Activated naive CD4-positive, alpha-beta T cell treated with Interleukin-2 at 50 U/mL for 16 hours (primary cell): ENCODE results near the gene RGL3.
A peak's percentile ranks its signal among the peaks of the same experiment; 100 is the strongest.
"Not testable (repeated sequence)": the region's sequence is repeated elsewhere in the genome, so short reads cannot be mapped to it uniquely, and the experiment has no call there.

Source experiments
- DNase-seq: peaks from one replicate; pipeline ENCODE4 v3.0.0-alpha.2; 2020

Gene RGL3

GRCh38 chr19:11448410-11448809 lies 29.3 kb upstream of the RGL3 start:
- no peak for DNase-seq

GRCh38 chr19:11447347-11448262 lies 28.5 kb upstream of the RGL3 start:
- DNase-seq = no peak

DNA sequence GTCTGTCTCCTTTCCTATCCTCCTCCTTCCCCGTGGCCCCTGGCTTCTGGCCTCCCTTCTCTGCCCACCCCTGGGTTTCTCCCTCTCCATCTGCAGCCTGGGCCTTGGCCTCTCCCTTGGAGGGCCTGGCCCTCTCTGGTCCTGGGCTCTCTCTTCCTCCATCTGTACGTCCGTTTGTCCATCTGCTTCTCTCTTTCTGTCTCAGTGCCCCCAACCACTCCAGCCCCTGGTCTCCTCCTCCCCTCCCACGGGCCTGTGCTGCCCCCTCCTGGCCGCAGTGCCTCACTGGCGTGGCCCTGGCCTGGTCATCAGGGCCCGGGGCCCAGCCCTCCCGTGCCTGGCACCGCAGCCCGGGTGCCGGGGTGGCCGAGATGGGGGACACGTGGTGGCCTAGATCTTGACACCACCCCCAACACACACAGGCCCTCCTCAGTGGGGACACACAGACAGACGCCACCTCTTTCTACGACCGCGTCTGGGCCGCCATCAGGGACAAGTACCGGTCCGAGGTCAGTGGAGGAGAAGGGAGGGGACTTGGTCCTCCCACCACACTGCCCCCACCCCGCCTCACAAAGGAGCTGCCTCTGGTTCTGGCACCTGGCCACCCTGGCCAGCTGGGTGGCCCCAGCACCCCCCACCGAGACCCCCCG lies 27.7 kb upstream of the RGL3 start:
- peak; percentile 41 for DNase-seq

DNA sequence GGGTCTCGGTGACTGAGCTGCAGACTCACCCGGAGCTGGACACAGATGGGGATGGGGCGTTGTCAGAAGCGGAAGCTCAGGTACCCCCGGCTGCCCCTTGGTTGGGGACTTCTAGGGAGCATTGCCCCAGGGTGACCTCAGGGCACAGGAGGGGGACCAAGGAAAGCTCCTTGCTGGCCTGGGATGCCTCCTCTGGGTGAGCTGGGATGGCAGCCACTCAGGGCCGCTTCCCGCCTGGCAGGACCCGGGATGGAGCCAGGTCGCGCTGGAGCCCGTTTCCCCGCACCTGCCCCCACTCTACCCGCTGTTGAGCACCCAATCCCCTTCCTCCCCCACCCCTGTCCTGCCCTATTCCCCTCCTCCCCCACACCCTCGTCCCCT lies 27.1 kb upstream of the RGL3 start:
- DNase-seq = no peak

GRCh38 chr19:11445141-11445540 lies 26.0 kb upstream of the RGL3 start:
- no peak for DNase-seq

DNA sequence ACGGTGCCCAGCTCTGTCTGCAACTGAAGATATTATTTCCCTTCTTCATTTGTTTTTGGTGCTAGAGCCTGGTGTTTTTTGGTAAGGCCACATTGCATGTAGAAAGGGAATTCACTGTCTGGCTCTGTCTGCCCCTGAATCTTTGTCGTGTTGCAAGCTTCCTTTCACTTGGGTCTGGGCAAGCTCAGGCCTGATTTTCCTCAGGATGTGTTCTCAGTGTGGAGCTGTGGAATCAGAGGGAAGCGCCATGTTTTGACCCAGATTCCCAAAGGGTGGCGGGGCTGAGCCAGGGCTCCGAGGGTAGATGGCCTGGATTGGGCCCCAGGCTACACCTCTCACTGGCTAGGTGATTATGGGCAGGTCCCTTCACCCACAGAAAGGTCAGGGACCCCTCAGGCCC lies 24.9 kb upstream of the RGL3 start:
- DNase-seq = no peak

DNA sequence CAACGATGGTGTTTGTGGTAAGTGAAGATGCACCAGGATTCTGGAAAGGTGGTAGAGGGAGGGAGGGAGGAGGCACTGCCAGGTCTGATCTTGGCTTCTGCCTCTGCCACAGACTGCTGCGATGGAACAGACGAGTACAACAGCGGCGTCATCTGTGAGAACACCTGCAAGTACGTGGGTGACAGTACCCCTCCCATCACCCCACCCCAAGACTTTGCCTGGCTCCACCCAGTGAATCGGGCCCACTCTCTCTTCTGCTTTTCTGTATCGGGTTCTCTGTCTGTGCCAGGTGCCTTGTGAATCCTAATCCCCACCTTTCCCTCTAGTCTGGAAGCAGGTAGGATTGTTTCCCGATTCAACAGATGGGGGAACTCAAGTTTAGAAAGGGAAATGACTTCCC lies 18.8 kb upstream of the RGL3 start:
- DNase-seq = no peak

- peak; percentile 15 for DNase-seq
These were observed 16.8 kb upstream of the RGL3 start for GRCh38 chr19:11435833-11436313.

GRCh38 chr19:11435057-11435832 lies 16.1 kb upstream of the RGL3 start, which contains the start of the genes ODAD3 and PRKCSH:
ODAD3 (minus strand) TSS chr19:11435121; CDS start chr19:11435016, 105 bp downstream.
PRKCSH (plus strand) TSS chr19:11435635; CDS start chr19:11436118, 483 bp downstream.
- peak; percentile 99 for DNase-seq

- no peak for DNase-seq
These were observed 15.6 kb upstream of the RGL3 start for GRCh38 chr19:11434703-11435056.

- not testable (repeated sequence) for DNase-seq
These were observed 14.4 kb upstream of the RGL3 start for GRCh38 chr19:11433526-11433925.

DNA sequence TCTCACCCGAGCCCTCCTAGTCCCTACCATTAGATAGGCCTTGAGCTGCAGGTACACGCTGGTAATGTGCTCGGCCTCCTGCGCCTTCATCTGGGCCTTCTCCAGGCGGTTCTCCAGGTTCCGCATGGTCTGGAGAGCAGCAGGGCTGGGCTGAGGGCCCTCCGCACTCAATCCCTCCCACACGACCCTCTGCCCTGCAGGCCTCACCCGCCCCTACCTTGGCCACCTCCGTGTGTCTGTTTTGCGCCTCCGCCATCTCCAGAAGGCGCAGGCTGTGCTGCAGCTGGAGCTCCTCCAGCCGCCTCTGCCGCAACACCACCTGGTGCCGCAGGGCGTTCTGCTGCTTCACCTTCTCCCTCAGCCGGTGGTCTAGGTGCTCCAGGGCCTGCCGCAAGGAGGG lies 7.5 kb upstream of the RGL3 start:
- DNase-seq = no peak

DNA sequence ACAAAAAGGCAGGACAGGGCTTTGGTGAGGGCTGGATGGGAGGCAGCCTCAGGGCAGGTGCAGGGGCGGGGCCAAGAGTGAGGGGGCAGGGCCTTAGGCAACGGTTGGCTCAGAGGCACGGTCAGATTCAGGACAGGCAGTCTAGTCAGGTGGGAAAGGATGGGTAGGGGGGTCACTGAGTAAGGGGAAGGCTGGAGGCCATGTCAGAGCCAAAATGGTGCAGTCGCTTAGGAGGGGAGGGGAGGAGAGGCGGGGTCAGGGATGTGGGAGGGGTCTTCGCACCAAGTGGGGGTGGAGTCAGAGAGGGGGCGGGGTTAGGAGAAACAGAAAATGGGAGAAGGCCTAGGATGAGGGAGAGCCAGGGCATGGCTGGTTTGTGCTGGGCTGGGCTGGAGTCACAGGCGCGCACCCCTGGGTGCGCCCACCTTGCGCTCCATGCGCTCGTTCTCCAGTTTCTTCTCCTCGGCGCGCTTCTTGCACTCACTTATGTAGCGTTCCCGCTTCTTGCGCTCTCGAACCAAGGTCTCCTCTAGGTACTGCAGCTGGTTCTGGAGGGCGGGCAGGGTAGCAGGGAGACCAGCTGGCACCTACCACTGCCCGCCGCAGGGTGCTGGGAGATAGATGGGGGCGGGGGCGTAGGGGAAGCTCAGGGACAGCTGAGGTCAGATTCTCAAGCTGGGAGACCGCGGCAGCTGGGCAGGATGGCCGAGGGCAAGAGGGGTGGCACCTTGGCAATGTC lies 6.8 kb upstream of the RGL3 start:
- DNase-seq = no peak

GRCh38 chr19:11423791-11424181 lies 4.7 kb upstream of the RGL3 start:
- DNase-seq = no peak

GRCh38 chr19:11423164-11423790 lies 4.2 kb upstream of the RGL3 start:
- no peak for DNase-seq

DNA sequence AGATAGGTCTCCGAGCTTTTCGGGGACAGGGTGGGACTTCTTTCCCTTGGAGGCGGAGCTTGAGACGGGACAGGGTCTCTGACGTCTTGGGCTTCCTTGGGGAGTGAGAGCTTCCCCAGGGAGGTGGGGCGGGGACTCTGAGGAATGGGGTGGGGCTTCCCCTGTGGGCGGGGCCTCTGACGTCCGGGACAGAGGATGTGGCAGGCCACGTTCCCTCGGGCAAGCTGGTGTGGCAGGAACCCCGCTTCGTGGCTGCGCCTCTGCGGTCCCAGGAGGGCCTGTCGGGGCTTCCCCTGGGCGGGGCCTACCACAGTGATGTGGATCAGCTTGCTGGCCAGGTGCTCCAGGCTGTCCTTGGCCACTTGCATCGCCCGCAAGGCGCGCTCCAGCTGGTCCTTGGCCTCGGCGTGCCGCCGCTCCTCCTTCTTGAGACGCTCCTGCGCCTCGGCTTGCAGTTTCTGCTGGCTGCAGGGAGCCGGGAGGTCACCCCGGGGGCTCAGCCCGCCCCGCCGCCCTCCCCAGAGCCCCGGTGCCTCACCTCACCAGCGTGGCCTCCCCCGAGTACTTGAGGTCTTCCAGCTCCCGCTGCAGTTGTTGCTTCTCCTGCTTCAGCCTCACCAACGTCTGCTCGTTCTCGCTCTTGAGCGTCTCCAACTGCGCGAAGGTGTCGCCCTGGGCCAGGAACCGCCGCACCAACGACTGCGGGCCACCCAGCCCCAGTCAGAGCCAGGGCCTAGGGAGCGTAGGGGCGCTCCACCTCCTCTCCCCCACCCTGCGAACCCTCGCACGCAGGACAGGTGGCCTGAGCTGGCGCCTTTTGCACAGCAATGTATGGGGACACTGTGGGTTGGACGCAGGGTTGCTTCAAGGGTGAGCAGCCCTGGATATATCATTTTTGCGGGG lies 3.3 kb upstream of the RGL3 start:
- peak; percentile 59 for DNase-seq

- DNase-seq = peak; percentile 46
These were observed 2.4 kb upstream of the RGL3 start for GRCh38 chr19:11421371-11422098.

GRCh38 chr19:11420429-11421370 lies 1.6 kb upstream of the RGL3 start:
- DNase-seq = no peak

- DNase-seq = no peak
These were observed 993 bp downstream of the RGL3 start for GRCh38 chr19:11418094-11418548.
